Endothelial cell of umbilical vein (primary cell): Measurements from ENCODE around the gene HEYL. TPM values are rescaled to one million over a fixed set of nuclear protein-coding genes. Genes with fewer than 3 reads are reported as not detected.

Source experiments
- BruUV-seq: library from RNA; stranded (reverse); fragments of 400-500 nt; replicated peaks from 2 replicates; lab custom pipeline; 2021; lab: Mats Ljungman, UMichigan
- CTCF ChIA-PET: fragments of 300-600, 350-600 bp; sonication (Branson Sonifier 250); formaldehyde crosslinking; loops from one replicate; lab custom pipeline; 2021; ENCODE audit warnings: antibody characterized with exemption, inconsistent platforms; lab: Charles Lee
- POLR2A ChIA-PET: fragments of 300-600, 350-600 bp; sonication (Branson Sonifier 250); formaldehyde crosslinking; loops from one replicate; lab custom pipeline; 2021; ENCODE audit warnings: antibody characterized with exemption, inconsistent platforms; lab: Charles Lee
- DNase-seq: peaks from one replicate; pipeline ENCODE4 v3.0.0-alpha.2; 2011; ENCODE audit warnings: low read depth, low spot score
- FAIRE-seq: peaks from 2 replicates; lab custom pipeline; 2011; peaks lifted over from hg19 to GRCh38; lab: Jason Lieb, UNC
- H2AFZ ChIP-seq: 2 replicates; pipeline ENCODE4 v1.6.0; 2012; ENCODE audit warnings: low read depth, low read length, control low read depth, inconsistent platforms
- H3K27ac ChIP-seq: 2 replicates; pipeline ENCODE4 v1.5.1; 2011; ENCODE audit warnings: low read depth, mild to moderate bottlenecking, control low read depth, low read length, moderate library complexity; ENCODE audit not compliant: insufficient read depth
- H3K27me3 ChIP-seq, 2 experiments: 2 replicates each; pipeline versions ENCODE4 v1.6.0 to v1.6.1; 2011; ENCODE audit warnings: low read length in 2 of 2, mixed read lengths in 1 of 2; ENCODE audit not compliant: control insufficient read depth in 2 of 2, insufficient read depth in 2 of 2
- H3K36me3 ChIP-seq, 2 experiments: 2 replicates in 1 of 2; 3 replicates in 1 of 2; pipeline ENCODE4 v1.5.1; 2011; ENCODE audit warnings: low read length in 2 of 2, mild to moderate bottlenecking in 1 of 2, moderate library complexity in 1 of 2; ENCODE audit not compliant: control insufficient read depth in 2 of 2, insufficient read depth in 2 of 2; ENCODE audit errors: extremely low read depth in 1 of 2
- H3K4me1 ChIP-seq: 3 replicates; pipeline ENCODE4 v1.5.1; 2011; ENCODE audit warnings: mild to moderate bottlenecking, low read length; ENCODE audit not compliant: control insufficient read depth, insufficient read depth; ENCODE audit errors: extremely low read depth
- H3K4me2 ChIP-seq: 2 replicates; pipeline ENCODE4 v1.6.1; 2011; ENCODE audit warnings: low read length, control low read depth, mixed read lengths; ENCODE audit not compliant: insufficient read depth
- H3K4me3 ChIP-seq, 3 experiments: fragments of 200-600 bp in 1 of 3; sonication (generic), shearing (Covaris generic) in 1 of 3; replicated peaks in 1 of 3; 2 replicates each; pipeline ENCODE4 v1.5.1; 2011 to 2016; ENCODE audit warnings: control low read depth in 3 of 3, low read length in 3 of 3, mild to moderate bottlenecking in 2 of 3, inconsistent platforms in 1 of 3, low read depth in 1 of 3, moderate library complexity in 1 of 3; ENCODE audit not compliant: insufficient read depth in 1 of 3
- H3K79me2 ChIP-seq: 2 replicates; pipeline ENCODE4 v1.6.0; 2012; ENCODE audit warnings: low read length, inconsistent platforms; ENCODE audit not compliant: control insufficient read depth, insufficient read depth
- H3K9ac ChIP-seq: replicated peaks from 2 replicates; pipeline ENCODE3; 2011; ENCODE audit warnings: low read length, control low read depth; ENCODE audit not compliant: insufficient read depth; ENCODE audit errors: extremely low read depth
- H3K9me1 ChIP-seq: replicated peaks from 3 replicates; pipeline ENCODE4 v1.6.0; 2011; ENCODE audit warnings: mild to moderate bottlenecking, low read length; ENCODE audit not compliant: control insufficient read depth, insufficient read depth; ENCODE audit errors: extremely low read depth
- H3K9me3 ChIP-seq: replicated peaks from 2 replicates; pipeline ENCODE4 v1.5.1; 2012; ENCODE audit warnings: low read length, inconsistent platforms; ENCODE audit not compliant: control insufficient read depth, insufficient read depth
- H4K20me1 ChIP-seq: replicated peaks from 2 replicates; pipeline ENCODE3; 2011; ENCODE audit warnings: mild to moderate bottlenecking, low read length; ENCODE audit not compliant: control insufficient read depth, insufficient read depth; ENCODE audit errors: extremely low read depth
- EZH2 ChIP-seq: IDR thresholded peaks from 2 replicates; pipeline ENCODE4 v1.6.1; 2012; ENCODE audit warnings: borderline replicate concordance, low read depth, mild to moderate bottlenecking, moderate library complexity, low read length, inconsistent platforms; ENCODE audit not compliant: severe bottlenecking
- FOS ChIP-seq: IDR thresholded peaks from 2 replicates; pipeline ENCODE4 v1.6.1; 2011; ENCODE audit warnings: mild to moderate bottlenecking, low read length, moderate library complexity, borderline replicate concordance; ENCODE audit not compliant: insufficient read depth
- GATA2 ChIP-seq: IDR thresholded peaks from 2 replicates; pipeline ENCODE4 v1.7.0; 2011; ENCODE audit warnings: low read depth, mild to moderate bottlenecking, moderate library complexity, mixed read lengths, low read length; ENCODE audit not compliant: insufficient read length, insufficient read depth
- JUN ChIP-seq: IDR thresholded peaks from 2 replicates; pipeline ENCODE4 v1.6.1; 2011; ENCODE audit warnings: borderline replicate concordance, low read depth; ENCODE audit not compliant: insufficient read length, insufficient read depth
- MYC ChIP-seq: IDR thresholded peaks from one replicate; pipeline ENCODE4 v1.6.1; 2011; ENCODE audit warnings: mild to moderate bottlenecking, low read depth, low read length
- POLR2A ChIP-seq: IDR thresholded peaks from 2 replicates; pipeline ENCODE4 v1.6.1; 2012; ENCODE audit warnings: low read depth, mild to moderate bottlenecking, control low read depth, low read length
- POLR2AphosphoS5 ChIP-seq: IDR thresholded peaks from 2 replicates; pipeline ENCODE4 v1.6.1; 2012; ENCODE audit warnings: low read depth, mild to moderate bottlenecking, control low read depth, low read length, moderate library complexity; ENCODE audit not compliant: insufficient read depth
- dilution Hi-C: fragments of 300-500 bp; cut with MboI; formaldehyde crosslinking; loops from one replicate; pipeline ENCODE4 v1.15.0; 2019; ENCODE audit warnings: low sequenced_read_pairs; ENCODE audit not compliant: extremely low pct_ligation_motif_present
- intact Hi-C: fragments of 100-400 bp; cut with micrococcal nuclease; formaldehyde crosslinking; loops from one replicate; pipeline ENCODE4 v1.10.0; 2022
- polyA plus RNA-seq, 4 experiments: library from polyadenylated mRNA; depleted of rRNA in 3 of 4; stranded (reverse) in 3 of 4; unstranded in 1 of 4; fragments of >200 nt; gene quantifications; 2 replicates each; pipeline versions ENCODE4 v1.2.1 to v1.2.3, GENCODE V29; 2011 to 2012; ENCODE audit warnings: missing spikeins in 1 of 4
- total RNA-seq: library from RNA; stranded (reverse); gene quantifications from 2 replicates; pipeline ENCODE4 v1.2.3, GENCODE V29; 2021
- TF ChIP-seq, protein P1 (sequence below), 2 donors: IDR thresholded peaks; 1 replicate in 1 of 2; 2 replicates in 1 of 2; pipeline ENCODE4 v1.5.1; 2011; ENCODE audit warnings: low read length in 2 of 2, mild to moderate bottlenecking in 2 of 2, moderate library complexity in 2 of 2, control low read depth in 1 of 2, inconsistent platforms in 1 of 2, low read depth in 1 of 2; ENCODE audit not compliant: insufficient read depth in 1 of 2; ENCODE audit errors: extremely low read depth in 1 of 2
- TF ChIP-seq, protein P2 (sequence below): IDR thresholded peaks from 2 replicates; pipeline ENCODE4 v1.6.1; 2011; ENCODE audit not compliant: insufficient read depth, insufficient read length

HEYL gene
- total and polyA plus RNA-seq, 2 donors (not counting 3 experiments of a cell fraction or from before 2014, with no cell fraction given) = not detected

DNA sequence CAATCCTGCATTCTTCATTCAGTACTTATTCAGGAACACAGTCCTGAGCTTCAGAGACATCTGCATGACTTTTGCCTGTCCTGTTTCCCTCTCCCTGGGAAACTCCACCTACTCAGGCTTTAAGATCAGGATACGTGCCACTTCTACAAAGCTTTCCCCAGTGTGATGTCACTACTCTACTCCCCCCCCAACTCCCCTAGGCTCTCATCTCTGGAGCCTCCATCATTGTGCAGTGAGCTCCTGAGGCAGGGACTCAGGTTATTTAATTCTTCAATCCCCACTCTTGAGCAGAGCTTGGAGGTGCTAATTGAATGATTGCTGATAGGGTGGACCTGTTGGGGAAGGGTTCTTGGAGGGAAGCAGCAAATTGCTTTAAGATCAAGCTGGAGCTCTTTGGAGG, 31.2 kb upstream of the HEYL start:
- intact Hi-C loops = no loop called here
- dilution Hi-C loops = no loop called here
- POLR2A ChIA-PET = interaction anchor here (0.8 kb wide), 1 partner anchor 12 kb away, joined by 4 read pairs; no protein-coding TSS in a partner anchor
- no peak for TF ChIP-seq EZH2
- no peak for TF ChIP-seq GATA2
- TF ChIP-seq, protein P1, sequence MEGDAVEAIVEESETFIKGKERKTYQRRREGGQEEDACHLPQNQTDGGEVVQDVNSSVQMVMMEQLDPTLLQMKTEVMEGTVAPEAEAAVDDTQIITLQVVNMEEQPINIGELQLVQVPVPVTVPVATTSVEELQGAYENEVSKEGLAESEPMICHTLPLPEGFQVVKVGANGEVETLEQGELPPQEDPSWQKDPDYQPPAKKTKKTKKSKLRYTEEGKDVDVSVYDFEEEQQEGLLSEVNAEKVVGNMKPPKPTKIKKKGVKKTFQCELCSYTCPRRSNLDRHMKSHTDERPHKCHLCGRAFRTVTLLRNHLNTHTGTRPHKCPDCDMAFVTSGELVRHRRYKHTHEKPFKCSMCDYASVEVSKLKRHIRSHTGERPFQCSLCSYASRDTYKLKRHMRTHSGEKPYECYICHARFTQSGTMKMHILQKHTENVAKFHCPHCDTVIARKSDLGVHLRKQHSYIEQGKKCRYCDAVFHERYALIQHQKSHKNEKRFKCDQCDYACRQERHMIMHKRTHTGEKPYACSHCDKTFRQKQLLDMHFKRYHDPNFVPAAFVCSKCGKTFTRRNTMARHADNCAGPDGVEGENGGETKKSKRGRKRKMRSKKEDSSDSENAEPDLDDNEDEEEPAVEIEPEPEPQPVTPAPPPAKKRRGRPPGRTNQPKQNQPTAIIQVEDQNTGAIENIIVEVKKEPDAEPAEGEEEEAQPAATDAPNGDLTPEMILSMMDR (IDR thresholded peaks at IDR 0.05; ENCODE audit: extremely low read depth in 1 of 2, insufficient read depth in 1 of 2, low read depth in 1 of 2, low read length in 2 of 2) = no peak
- TF ChIP-seq POLR2AphosphoS5 = no peak
- TF ChIP-seq FOS = no peak
- TF ChIP-seq MYC = no peak
- no peak for TF ChIP-seq JUN
- TF ChIP-seq, protein P2, sequence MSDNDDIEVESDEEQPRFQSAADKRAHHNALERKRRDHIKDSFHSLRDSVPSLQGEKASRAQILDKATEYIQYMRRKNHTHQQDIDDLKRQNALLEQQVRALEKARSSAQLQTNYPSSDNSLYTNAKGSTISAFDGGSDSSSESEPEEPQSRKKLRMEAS = no peak
- TF ChIP-seq POLR2A = no peak
- H3K9ac ChIP-seq = no peak overlapping the region
- H3K27me3 ChIP-seq = peaks cover 53 to 54% of the 10 kb centered on the region in 2 experiments
- no peaks in the 10 kb centered on the region for H3K36me3 ChIP-seq
- no peak overlapping the region for H3K27ac ChIP-seq
- no peaks in the 10 kb centered on the region for H3K4me1 ChIP-seq
- H3K9me1 ChIP-seq = no peaks in the 10 kb centered on the region
- DNase-seq (no peak), FAIRE-seq (no peak)
- no peak overlapping the region for H3K4me3 ChIP-seq
- CTCF ChIA-PET = interaction anchor here (1.2 to 9.8 kb wide), 9 partner anchors 10 to 132 kb away, joined by 3 to 113 read pairs (median 29); no protein-coding TSS in a partner anchor
- no peaks in the 10 kb centered on the region for H3K9me3 ChIP-seq
- no peak overlapping the region for H2AFZ ChIP-seq
- no peak overlapping the region for H3K4me2 ChIP-seq
- H3K79me2 ChIP-seq = no peaks in the 10 kb centered on the region
- BruUV-seq = no TSS peak
- no peaks in the 10 kb centered on the region for H4K20me1 ChIP-seq
